OCI-LY7 (cell line): Measurements from ENCODE around the gene HVCN1.

Experiments used
- CTCF ChIP-seq: fragments of 200-600 bp; sonication (generic); conservative IDR thresholded peaks from 2 replicates; pipeline ENCODE4 v1.5.1; 2014; ENCODE audit warnings: mild to moderate bottlenecking, antibody characterized with exemption, low read length, moderate library complexity, mixed read lengths
- EZH2phosphoT487 ChIP-seq: fragments of 200-600 bp; sonication (generic); IDR thresholded peaks from 2 replicates; pipeline ENCODE4 v1.6.1; 2018; ENCODE audit warnings: low read depth, borderline replicate concordance, mild to moderate bottlenecking, mixed run types, antibody characterized with exemption, low read length, moderate library complexity, mixed read lengths

GRCh38 chr12:110677206-110677911 is 11.6 kb downstream of the HVCN1 start:
- TF ChIP-seq CTCF: no peak
- no peak for TF ChIP-seq EZH2phosphoT487
